SK-N-MC (cell line): Measurements from ENCODE around the gene C4BPB.

Experiments used
- DNase-seq: peaks from one replicate; pipeline ENCODE4 v3.0.0-alpha.2; 2011; ENCODE audit warnings: low read depth, low spot score
- H3K27ac ChIP-seq: fragments of 200-600 bp; sonication (generic); 2 replicates; pipeline ENCODE4 v1.5.1; 2016; ENCODE audit warnings: mixed run types
- H3K36me3 ChIP-seq: fragments of 200-600 bp; sonication (generic); 2 replicates; pipeline ENCODE4 v1.6.1; 2017; ENCODE audit warnings: antibody characterized with exemption, low read length, mixed read lengths; ENCODE audit not compliant: insufficient read depth
- H3K4me3 ChIP-seq: fragments of 200-600 bp; sonication (generic); 2 replicates; pipeline ENCODE4 v1.5.1; 2016
- H3K9ac ChIP-seq: fragments of 200-600 bp; sonication (generic); 2 replicates; pipeline ENCODE4 v1.8.0; 2017; ENCODE audit warnings: mixed run types, mixed read lengths; ENCODE audit not compliant: insufficient read length
- H3K9me3 ChIP-seq: fragments of 200-600 bp; sonication (generic); 2 replicates; pipeline ENCODE4 v1.6.1; 2017; ENCODE audit warnings: low read depth, mild to moderate bottlenecking, antibody characterized with exemption, low read length, moderate library complexity, mixed read lengths
- EZH2 ChIP-seq: fragments of 200-600 bp; sonication (generic); IDR thresholded peaks from one replicate; pipeline ENCODE4 v1.6.1; 2017; ENCODE audit warnings: antibody characterized with exemption
- FOXP2 ChIP-seq: optimal IDR thresholded peaks from 2 replicates; pipeline ENCODE3; 2011; ENCODE audit warnings: mild to moderate bottlenecking, moderate library complexity; ENCODE audit not compliant: insufficient read depth; ENCODE audit errors: extremely low read length, control extremely low read depth
- POLR2AphosphoS5 ChIP-seq: IDR thresholded peaks from 2 replicates; pipeline ENCODE4 v1.6.1; 2012; ENCODE audit warnings: mild to moderate bottlenecking, low read depth, low read length, borderline replicate concordance

The C4BPB gene

DNA sequence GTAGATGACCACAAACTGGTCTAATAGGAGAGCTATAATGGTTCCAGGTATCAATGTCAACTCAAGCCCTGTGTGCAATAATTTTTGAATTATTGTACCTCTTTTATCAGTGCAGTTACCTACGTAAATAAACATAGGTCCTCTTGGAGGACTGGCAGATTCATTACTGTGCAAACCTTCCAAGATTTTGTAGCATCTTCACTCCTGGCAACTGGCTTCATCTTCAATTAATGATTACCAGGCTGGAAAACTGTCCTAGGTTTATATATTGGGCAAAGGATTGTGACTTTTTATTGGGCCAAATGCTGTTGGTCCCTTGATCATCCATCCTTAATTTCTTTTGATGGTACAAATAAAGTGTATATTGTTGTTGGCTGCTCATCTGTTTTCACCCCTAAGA is 51.0 kb downstream of the C4BPB start:
- no peak for DNase-seq
- Histone ChIP-seq H3K36me3 (no peaks in the 10 kb centered on the region), H3K27ac (no peak overlapping the region), H3K4me3 (no peak overlapping the region), H3K9me3 (no peaks in the 10 kb centered on the region), H3K9ac (no peak overlapping the region)
- TF ChIP-seq FOXP2 = no peak
- no peak for TF ChIP-seq EZH2
- TF ChIP-seq POLR2AphosphoS5 = no peak

DNA sequence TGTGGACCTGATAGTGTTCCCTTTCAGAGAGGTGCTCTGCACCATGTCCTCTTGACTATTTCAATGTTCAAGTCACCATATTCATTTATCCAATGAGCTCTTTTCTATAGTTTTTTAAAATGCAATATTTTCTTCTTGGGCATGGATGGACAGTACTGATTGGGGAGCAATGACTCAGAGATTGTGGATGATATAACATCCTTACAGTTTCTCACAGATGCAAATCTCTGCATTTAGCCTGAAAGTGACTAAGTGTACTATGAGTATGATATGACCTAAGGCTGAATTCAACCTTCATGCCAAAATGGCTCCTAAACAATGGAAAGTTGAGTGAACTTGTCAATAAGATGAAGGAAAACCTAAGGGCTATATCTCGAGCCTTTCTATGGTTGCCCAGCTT is 51.9 kb downstream of the C4BPB start:
- H3K9me3 ChIP-seq = no peaks in the 10 kb centered on the region
- TF ChIP-seq FOXP2 = no peak
- no peak for TF ChIP-seq EZH2
- no peak for TF ChIP-seq POLR2AphosphoS5
- no peak for DNase-seq
- no peak overlapping the region for H3K9ac ChIP-seq
- no peak overlapping the region for H3K27ac ChIP-seq
- H3K4me3 ChIP-seq = no peak overlapping the region
- H3K36me3 ChIP-seq = no peaks in the 10 kb centered on the region

DNA sequence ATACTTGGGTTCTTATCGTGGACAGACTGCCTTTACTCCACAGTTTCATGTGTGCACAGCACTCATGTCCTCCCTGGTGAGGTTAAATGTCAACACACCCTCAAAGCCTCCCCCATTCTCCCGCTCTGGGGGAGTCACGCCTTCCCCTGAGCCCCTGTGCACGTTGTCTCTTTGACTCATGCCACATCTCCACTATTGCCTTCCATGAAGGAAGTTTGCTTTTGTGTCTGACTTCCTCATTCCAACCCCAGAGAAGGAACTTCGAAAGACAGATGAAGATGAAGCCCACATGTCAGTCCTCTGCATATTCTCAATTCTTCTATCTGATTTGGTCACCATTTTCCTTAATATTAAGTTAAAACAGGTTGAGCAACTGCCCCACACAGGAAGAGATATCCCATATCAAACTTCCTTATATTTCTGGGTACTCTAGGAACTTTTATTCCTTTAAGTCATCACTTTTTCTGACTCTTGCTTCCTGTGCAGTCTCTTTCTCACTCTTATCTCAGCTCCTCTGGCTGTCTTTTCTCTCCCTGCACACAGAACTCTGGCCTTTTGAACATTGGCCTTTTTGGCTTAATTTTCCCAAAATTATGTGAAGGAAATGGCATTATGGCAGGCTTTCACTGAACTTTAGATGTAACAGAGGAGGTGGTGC is 56.9 kb downstream of the C4BPB start:
- TF ChIP-seq FOXP2 (no peak), EZH2 (no peak), POLR2AphosphoS5 (no peak)
- DNase-seq = no peak
- no peak overlapping the region for H3K4me3 ChIP-seq
- no peak overlapping the region for H3K9ac ChIP-seq
- no peaks in the 10 kb centered on the region for H3K9me3 ChIP-seq
- no peak overlapping the region for H3K27ac ChIP-seq
- H3K36me3 ChIP-seq = no peaks in the 10 kb centered on the region
